Stimulated activated CD4-positive, alpha-beta T cell treated with anti-CD3 and anti-CD28 coated beads, Interleukin-12 subunit alpha, Interleukin-12 subunit beta, amount 100 ng/mL, for 24 hours (primary cell): Measurements from ENCODE around the gene MSRB2.

Experiments used
- DNase-seq, 2 experiments: peaks; one replicate each; pipeline ENCODE4 v3.0.0-alpha.2; 2020; ENCODE audit warnings: low read depth in 2 of 2

MSRB2 gene

DNA sequence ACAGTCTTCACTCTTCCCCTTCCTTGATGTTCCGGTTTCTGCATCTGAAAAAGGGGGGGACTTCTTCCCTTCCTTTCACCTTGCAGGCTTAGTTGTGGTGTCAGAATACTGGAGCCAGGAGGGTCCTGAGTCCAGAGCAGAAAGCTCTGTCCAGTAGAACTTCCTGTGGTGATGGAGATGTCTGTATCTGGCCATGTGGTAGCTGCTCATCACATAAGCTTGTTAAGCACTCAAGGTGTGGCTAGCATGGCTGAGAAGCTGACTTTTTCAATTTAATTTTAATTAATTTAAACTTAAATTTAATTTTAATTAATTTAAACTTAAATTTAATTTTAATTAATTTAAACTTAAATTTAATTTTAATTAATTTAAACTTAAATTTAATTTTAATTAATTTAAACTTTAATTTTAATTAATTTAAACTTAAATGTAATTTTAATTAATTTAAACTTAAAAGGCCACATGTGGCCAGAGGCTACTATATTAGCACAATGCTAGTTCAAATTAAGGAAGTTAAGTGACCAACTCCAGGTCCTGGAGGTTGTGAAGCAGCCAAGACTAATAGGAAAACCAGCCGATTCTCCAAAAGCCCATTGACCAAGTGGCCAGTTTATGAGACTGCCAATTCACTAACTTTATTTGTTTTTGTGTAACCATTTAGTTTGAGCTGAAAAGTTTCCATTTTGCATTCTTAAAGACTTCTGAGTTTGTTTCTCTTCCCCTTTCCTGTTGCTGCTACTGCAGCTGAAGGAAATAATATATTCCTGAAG is 16.3 kb downstream of the MSRB2 start:
- no peak for DNase-seq

DNA sequence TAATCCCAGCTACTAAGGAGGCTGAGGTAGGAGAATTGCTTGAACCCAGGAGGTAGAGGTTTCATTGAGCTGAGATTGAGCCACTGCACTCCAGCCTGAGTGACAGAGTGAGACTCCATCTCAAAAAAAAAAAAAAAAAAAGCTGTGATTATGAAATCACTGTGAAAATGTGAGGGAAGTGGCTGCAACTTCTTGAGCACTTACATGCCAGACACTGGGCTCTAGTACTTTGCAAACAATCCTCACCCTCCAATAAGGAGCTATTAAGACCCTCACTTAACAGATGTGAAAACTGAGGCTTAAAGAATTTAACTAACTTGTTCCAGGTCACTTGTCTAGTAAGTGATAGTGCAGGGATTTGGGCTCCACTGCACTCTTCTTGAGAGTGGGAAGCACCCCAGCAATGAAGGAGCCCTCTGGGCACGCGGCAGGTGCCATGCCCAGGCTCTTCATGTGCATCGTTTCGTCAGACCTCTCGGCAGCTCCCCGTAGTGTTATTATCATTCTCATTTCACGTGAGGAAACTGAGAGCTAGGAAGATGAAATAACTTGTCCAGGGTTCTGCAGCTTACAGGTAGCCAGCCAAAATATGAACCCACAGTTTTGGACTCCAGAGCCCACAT is 19.0 kb downstream of the MSRB2 start:
- DNase-seq, result no peak

DNA sequence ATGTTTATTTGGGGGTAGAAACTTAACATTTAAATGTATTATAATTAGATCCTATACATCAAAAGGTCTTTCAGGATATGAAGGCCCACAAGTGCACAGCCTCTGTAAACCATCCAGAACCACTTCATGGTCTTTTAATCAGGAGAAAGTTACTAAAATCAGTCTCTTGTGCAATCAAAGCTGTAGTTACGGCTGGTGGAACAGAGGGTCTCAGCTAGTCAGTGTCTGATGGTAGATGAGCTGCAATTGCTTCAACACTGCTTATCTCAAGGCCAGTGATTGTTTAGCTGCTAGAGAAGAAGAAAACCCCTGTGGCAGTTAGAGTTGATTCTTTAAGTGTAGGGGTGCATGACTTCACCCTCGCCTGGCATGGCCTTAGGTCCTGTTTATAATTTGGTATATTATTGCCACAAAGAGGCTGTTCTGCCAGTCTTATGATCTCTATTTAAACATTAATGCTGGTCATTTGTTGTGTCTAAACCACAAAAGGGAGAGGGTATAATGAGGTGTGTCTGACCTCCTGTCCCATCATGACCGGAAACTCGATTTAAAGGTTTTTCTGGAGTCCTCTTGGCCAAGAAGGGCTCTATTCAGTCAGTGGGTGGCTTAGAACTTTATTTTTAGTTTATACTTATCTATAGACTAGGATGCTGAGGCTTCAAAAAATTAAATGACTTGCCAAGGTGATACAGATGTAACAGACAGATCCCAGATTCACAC is 21.3 kb downstream of the MSRB2 start:
- DNase-seq, result no peak

DNA sequence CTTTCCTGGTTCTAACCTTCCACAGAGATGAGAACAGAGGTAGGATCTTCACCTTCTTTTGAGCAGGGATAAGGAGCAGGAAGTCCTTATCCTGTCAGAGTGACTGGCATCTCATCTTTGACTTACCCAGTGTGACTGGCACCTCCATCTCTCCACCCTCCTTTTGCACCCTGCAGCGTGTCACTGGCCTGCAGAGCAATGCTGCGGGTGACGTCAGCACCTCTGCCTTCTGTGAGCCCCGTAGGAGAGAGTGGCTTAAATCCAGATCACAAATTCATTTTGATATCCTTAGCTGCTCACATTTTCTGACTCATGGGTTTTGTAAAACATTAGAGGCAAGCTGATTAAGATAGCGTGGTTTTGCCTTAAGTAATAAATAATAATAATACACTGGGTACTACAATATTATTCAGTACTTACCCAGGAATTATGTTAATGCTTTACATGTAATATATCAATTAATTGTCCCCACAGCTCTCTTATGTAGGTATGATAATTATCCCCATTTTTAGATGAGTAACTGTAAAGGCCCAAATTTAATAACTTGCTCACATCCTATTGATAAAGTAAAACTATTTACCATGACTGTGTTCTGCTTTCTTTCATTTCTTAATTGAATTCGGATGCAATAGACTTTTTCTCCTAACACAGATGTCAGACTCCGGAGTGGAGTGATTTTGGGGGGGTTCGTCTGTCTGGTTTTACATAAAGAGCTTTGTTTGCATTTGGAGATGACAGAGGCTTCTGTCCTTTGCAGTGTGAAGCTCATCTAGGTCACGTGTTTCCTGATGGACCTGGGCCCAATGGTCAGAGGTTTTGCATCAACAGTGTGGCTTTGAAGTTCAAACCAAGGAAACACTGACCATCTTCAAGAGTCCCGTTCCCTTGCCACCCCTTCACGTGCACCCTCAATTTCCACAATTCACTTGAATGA is 24.9 kb downstream of the MSRB2 start:
- DNase-seq, result no peak

DNA sequence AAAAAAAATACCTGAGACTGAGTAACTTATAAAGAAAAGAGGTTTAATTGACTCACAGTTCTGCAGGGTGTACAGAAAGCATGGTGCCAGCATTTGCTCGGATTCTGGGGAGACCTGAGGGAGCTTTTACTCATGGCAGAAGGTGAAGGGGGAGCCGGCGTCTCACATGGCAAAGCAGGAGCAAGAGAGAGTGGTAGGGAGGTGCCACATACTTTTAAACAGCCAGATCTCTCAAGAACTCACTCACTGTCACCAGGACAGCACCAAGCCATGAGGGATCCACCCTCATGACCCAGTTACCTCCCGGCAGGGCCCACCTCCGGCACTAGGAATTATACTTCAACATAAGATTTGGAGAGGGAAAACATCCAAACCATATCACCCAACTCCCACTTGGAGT is 25.8 kb downstream of the MSRB2 start:
- no peak for DNase-seq

DNA sequence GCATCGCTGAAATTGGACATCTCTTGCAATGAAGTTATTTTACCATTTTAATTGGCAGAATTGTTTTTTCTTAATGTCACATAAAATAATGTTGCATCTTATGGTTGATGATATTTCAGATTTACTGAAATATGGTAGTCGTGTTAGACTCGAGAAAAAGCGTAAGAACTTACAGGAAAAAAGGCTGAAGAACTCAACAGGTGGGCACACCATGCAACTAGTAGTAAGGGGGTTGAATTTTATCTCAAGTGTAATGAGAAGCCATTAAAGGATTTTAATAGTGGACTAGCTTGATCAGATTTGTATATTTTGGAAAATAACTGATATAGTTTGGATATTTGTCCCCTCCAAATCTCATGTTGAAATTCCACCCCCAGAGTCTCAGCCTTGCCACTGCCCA is 41.1 kb downstream of the MSRB2 start:
- no peak for DNase-seq

DNA sequence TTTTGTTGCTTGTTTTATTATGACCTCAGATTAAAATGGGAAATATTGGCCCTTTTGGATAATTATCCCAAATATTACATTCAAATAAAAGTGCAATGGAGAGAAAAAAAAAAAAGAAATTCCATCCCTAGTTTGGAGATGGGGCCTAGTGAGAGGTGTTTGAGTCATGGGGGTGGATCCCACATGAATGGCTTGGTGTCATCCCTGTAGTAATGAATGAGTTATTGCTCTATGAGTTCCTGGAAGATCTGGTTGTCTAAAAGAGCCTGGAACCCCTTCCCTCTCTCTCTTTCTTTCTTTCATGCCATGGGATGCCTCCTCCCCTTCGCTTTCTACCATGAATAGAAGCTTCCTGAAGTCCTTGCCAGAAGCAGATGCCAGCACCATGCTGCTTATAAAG is 44.3 kb downstream of the MSRB2 start:
- no peak for DNase-seq

DNA sequence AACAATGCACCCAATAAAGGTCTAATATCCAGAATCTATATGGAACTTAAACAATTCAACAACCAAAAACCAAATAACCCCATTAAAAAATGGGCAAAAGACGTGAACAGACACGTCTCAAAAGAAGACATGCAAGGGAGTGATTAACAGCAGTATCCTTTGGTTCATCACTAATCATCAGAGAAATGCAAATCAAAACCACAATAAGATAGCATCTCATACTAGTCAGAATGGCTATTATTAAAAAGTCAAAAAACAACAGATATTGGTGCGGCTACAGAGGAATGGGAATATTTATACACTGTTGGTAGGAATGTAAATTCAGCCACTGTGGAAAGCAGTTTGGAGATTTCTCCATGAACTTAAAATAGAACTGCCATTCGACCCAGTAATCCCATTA is 46.6 kb downstream of the MSRB2 start:
- no peak for DNase-seq

DNA sequence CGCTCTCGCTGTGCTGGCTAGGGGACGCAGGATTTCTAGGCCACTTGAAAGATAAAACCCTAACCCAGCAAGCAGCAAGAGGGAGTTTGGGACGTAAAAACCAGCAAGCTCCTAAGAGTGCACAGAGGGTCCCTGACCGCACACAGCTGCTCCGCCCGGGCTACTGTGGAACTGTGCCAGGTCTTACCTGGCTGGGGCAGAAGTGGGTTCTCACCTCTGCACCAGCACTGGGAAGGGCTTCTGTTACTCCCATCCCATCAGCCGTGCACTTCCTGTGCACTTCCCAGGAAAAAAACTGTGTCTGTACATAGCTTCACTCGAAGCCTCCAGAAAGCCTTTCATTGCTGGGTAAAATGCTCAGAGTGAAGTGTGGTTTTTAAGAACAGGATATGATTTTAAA is 50.9 kb downstream of the MSRB2 start:
- DNase-seq, result no peak

DNA sequence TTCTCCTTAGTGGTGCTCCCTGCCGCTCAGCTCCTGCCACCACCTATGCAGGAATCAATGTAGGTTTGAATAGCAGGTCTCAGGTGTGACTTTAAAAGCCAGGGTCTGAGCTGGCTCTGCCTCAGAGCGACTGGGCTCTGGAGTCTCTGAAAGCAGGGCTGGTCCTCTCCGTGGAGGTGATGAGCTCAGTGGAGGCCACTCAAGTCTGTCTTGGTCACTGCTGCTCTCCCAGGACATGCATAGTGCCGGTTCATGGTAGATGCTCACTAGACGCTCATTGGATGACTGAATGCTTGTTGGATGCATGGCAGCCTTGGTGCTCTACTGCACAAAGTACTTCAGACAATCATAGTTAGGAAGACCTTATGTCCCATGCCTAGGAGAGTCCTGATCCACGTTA is 51.7 kb downstream of the MSRB2 start:
- no peak for DNase-seq

DNA sequence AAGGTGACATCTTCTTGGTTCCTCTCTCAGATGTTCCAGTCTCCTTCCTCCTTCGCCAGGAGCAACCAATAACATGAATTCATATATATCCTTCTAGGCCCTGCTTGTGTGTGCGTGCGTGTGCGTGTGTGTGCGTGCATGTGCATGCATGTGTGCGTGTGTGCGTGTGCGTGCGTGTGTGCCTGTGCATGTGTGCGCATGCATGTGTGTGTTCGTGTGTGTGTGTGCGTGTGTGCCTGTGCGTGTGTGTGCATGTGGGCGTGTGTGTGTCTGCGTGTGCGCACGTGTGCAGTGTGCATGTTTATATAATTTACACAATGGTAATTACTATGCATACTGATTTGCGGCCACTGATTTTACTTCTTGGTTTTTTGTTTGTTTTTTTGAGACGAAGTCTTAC is 52.8 kb downstream of the MSRB2 start:
- DNase-seq, result no peak

DNA sequence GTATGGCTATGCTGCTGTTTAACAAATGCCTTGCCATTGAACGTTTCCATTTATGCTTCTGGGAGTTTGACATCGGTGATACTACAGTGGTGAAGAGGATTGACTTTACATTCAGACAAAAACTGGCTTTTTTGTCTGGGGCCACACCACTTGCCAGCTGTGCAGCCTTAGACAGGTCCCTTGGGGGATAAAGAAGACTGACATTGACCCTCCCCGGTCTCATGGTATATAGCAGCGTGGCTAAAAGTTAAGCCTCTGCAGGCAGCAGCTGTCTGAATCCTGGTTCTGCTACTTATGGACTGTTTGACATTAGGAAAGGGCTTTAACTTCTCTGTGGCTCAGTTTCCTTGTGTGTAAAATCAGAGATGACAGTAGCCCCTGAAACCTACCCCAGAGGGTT is 54.7 kb downstream of the MSRB2 start:
- DNase-seq, result no peak

DNA sequence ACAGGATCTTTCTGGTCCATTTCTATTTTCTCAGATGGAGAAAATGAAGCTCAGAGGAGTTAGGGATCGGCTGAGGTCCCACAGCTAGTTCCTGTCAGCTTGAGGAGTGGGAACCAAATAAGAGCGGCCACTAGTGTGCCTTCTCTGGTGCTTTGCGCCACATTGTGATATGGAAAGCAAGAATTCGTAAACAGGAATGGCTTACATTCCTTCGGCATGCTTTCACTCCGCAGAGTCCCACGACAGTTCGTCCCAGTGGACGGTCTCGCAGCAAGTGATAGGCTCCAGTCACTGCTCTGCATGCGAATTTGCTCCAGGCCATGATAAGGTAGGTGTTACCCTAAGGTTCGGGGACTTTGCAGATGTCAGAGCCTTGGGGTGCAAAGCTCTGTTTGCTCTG is 55.2 kb downstream of the MSRB2 start:
- no peak for DNase-seq

DNA sequence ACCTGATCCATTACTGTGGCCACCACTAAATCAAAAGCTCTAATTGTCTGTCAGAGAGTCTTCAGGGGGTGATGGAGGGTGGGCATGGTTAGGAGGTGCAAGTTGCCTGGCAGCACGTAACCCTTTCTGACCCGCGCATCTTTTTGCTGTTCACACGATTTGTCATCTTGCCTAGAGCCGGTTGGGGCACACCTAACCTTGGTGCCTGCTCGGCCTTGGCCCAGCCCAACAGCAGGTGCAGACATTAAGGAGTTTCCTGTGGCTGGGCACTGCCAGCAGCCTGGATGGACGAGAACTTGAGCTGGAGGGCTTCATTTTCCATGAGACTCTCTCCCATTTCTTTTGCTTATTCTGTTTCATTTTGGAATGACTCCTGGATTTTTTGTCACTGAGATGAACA is 55.7 kb downstream of the MSRB2 start:
- no peak for DNase-seq

DNA sequence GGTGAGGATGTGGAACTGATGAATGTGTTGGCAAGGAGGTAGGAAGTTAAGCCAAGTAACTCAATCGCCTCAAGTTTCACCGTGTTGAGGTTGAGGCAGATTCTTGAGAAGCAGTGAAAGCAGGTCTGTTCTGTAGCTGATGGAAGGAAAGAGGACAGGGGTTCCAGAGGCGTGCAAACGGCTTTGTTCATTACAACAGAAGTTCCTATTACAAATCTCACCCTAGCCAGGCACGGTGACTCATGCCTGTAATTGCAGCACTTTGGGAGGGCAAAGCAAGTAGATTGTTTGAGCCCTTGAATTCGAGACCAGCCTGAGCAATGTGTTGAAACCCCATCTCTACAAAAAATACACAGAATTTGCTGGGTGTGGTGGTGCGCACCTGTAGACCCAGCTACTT is 59.8 kb downstream of the MSRB2 start:
- no peak for DNase-seq

DNA sequence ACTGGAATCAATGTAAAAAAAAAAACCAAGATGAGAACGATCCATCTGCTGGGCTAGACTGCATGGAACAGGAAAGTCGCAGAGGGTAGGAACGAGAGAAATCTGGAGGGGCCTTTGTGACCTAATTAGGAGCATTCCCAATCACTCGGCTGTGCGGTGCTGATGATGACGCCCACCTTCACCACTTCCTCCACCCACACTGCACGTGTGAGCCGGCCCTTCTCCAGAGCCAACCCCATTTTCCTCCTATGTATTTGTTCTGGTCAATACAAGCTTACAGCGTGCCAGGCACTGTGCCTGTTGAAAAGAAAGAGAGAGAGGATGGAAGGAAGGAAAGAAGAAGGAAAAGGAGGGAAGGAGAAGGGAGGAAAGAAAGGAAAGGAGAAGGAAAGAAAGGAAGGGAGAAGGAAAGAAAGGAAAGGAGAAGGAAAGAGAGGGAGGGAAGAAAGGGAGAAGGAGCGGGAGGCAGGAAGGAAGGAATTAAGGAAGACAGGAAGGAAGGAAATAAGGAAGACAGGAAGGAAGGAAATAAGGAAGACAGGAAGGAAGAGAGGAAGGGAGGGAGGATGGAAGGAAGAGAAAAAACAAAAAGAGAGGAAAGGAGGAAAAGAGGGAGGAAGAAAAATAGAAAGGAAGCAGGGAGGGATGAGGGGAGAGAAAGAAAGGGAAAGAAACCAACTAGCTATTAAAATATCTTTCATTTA is 61.2 kb downstream of the MSRB2 start:
- DNase-seq, result no peak

DNA sequence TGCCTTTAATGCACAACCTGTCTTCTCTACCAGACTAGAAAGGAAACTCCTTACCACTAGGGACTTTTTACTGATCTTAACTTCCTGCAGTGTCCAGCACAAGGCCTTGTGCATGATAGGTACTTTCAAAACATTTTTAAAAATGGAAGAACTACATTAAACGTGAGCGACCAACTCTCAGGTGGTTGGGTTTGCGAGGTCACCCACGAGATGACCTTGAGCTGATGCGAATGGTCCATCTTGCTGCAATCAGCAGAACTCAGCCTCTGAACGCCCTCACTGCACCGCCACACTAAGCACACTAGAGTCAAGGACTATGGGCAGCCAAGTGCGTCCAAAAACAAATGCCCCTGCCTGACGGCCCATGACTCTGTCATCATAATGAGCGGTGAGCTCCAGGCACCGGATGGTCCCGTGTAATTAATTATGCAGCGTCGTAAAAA is 61.9 kb downstream of the MSRB2 start:
- DNase-seq, result no peak

DNA sequence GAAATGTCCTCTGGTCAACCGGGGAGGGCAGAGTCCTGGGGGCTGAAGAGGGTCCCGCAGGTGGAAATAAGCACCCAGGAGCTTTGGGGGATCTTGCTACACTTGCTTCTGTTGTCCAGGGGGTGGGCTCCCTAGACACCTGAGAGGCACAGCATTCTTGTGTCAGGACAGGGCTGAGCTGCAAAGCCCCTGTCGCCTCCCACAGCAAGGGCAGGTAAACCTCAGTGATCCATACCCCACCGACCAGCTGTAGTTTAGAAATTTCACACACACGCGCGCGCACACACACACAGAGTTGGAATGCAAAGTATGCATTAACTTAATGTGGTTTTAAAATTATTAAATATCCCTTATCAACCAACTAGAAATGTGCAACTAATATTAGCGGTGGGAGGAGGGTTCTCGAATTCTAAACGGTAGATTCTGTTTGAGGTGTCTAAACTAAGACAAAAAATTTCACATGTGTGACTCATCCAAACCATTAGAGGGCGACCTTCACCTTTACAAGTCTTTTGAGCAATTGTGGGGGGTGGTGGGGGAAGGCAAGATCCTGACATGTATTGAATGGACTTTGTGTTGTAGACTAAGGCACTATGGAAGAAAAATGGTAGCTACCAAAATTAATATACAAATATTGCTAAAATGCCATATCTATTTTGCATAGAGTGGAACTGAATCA is 62.5 kb downstream of the MSRB2 start:
- DNase-seq, result no peak

DNA sequence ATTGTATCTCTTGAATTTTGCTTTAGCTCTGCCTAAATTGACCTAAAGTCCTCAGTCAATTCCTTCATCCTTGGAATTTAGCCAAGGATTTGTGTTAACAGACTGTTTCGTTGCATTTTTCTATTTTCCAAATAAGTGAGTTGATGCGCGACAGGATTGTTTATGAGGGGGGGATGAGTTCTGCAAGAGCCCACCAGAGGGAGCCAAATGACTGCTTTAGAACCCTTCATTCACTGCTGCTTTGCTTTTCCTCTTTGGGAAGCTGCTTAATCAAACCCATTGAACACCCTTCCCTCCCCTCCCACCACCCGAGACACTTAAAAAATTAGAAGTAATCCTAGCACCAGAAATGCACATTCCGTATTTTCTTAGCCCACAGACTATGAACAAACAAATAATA is 63.0 kb downstream of the MSRB2 start:
- DNase-seq, result peak in 1 of 2 experiments; percentile 20

DNA sequence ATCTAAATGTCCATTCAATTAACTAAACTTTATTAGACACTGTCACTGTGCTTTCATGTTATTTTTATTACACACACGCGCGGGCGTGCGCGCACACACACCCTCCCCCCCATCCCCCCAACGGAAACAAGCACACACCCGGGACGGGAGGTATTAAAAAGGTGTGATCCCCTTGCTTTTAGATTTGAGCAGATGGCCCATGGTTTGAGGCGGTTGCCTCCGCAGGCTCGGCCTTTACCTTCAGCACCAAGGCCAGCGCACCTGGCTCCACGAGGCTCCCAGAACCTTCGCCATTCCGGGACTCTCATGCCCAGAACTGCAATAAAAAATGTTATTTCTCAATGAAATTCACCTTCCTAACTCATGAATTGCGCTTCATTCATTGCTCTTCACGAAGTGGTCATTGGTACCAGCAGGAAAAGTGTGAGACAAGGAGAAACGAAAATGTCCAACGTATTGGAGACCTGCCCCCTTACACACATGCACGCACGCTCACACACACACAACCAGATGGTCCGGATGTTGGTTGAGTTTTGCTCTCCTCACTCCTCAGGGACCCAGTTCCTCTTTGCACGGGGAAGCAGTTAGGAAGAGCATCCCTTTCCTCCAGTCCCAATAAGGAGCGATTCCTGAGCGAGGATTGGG is 76.0 kb downstream of the MSRB2 start:
- no peak for DNase-seq
